Endothelial cell of umbilical vein (primary cell): Measurements from ENCODE around the gene SDCCAG8. TPM values are rescaled to one million over a fixed set of nuclear protein-coding genes. Genes with fewer than 3 reads are reported as not detected.

Experiments used
- BruUV-seq: library from RNA; stranded (reverse); fragments of 400-500 nt; replicated peaks from 2 replicates; lab custom pipeline; 2021; lab: Mats Ljungman, UMichigan
- CTCF ChIA-PET: fragments of 300-600, 350-600 bp; sonication (Branson Sonifier 250); formaldehyde crosslinking; loops from one replicate; lab custom pipeline; 2021; ENCODE audit warnings: antibody characterized with exemption, inconsistent platforms; lab: Charles Lee
- POLR2A ChIA-PET: fragments of 300-600, 350-600 bp; sonication (Branson Sonifier 250); formaldehyde crosslinking; loops from one replicate; lab custom pipeline; 2021; ENCODE audit warnings: antibody characterized with exemption, inconsistent platforms; lab: Charles Lee
- DNase-seq: peaks from one replicate; pipeline ENCODE4 v3.0.0-alpha.2; 2011; ENCODE audit warnings: low read depth, low spot score
- FAIRE-seq: peaks from 2 replicates; lab custom pipeline; 2011; peaks lifted over from hg19 to GRCh38; lab: Jason Lieb, UNC
- H2AFZ ChIP-seq: 2 replicates; pipeline ENCODE4 v1.6.0; 2012; ENCODE audit warnings: low read depth, low read length, control low read depth, inconsistent platforms
- H3K27ac ChIP-seq: 2 replicates; pipeline ENCODE4 v1.5.1; 2011; ENCODE audit warnings: low read depth, mild to moderate bottlenecking, control low read depth, low read length, moderate library complexity; ENCODE audit not compliant: insufficient read depth
- H3K27me3 ChIP-seq, 2 experiments: 2 replicates each; pipeline versions ENCODE4 v1.6.0 to v1.6.1; 2011; ENCODE audit warnings: low read length in 2 of 2, mixed read lengths in 1 of 2; ENCODE audit not compliant: control insufficient read depth in 2 of 2, insufficient read depth in 2 of 2
- H3K36me3 ChIP-seq, 2 experiments: 2 replicates in 1 of 2; 3 replicates in 1 of 2; pipeline ENCODE4 v1.5.1; 2011; ENCODE audit warnings: low read length in 2 of 2, mild to moderate bottlenecking in 1 of 2, moderate library complexity in 1 of 2; ENCODE audit not compliant: control insufficient read depth in 2 of 2, insufficient read depth in 2 of 2; ENCODE audit errors: extremely low read depth in 1 of 2
- H3K4me1 ChIP-seq: 3 replicates; pipeline ENCODE4 v1.5.1; 2011; ENCODE audit warnings: mild to moderate bottlenecking, low read length; ENCODE audit not compliant: control insufficient read depth, insufficient read depth; ENCODE audit errors: extremely low read depth
- H3K4me2 ChIP-seq: 2 replicates; pipeline ENCODE4 v1.6.1; 2011; ENCODE audit warnings: low read length, control low read depth, mixed read lengths; ENCODE audit not compliant: insufficient read depth
- H3K4me3 ChIP-seq, 3 experiments: fragments of 200-600 bp in 1 of 3; sonication (generic), shearing (Covaris generic) in 1 of 3; replicated peaks in 1 of 3; 2 replicates each; pipeline ENCODE4 v1.5.1; 2011 to 2016; ENCODE audit warnings: control low read depth in 3 of 3, low read length in 3 of 3, mild to moderate bottlenecking in 2 of 3, inconsistent platforms in 1 of 3, low read depth in 1 of 3, moderate library complexity in 1 of 3; ENCODE audit not compliant: insufficient read depth in 1 of 3
- H3K79me2 ChIP-seq: 2 replicates; pipeline ENCODE4 v1.6.0; 2012; ENCODE audit warnings: low read length, inconsistent platforms; ENCODE audit not compliant: control insufficient read depth, insufficient read depth
- H3K9ac ChIP-seq: replicated peaks from 2 replicates; pipeline ENCODE3; 2011; ENCODE audit warnings: low read length, control low read depth; ENCODE audit not compliant: insufficient read depth; ENCODE audit errors: extremely low read depth
- H3K9me1 ChIP-seq: replicated peaks from 3 replicates; pipeline ENCODE4 v1.6.0; 2011; ENCODE audit warnings: mild to moderate bottlenecking, low read length; ENCODE audit not compliant: control insufficient read depth, insufficient read depth; ENCODE audit errors: extremely low read depth
- H3K9me3 ChIP-seq: replicated peaks from 2 replicates; pipeline ENCODE4 v1.5.1; 2012; ENCODE audit warnings: low read length, inconsistent platforms; ENCODE audit not compliant: control insufficient read depth, insufficient read depth
- H4K20me1 ChIP-seq: replicated peaks from 2 replicates; pipeline ENCODE3; 2011; ENCODE audit warnings: mild to moderate bottlenecking, low read length; ENCODE audit not compliant: control insufficient read depth, insufficient read depth; ENCODE audit errors: extremely low read depth
- EZH2 ChIP-seq: IDR thresholded peaks from 2 replicates; pipeline ENCODE4 v1.6.1; 2012; ENCODE audit warnings: borderline replicate concordance, low read depth, mild to moderate bottlenecking, moderate library complexity, low read length, inconsistent platforms; ENCODE audit not compliant: severe bottlenecking
- FOS ChIP-seq: IDR thresholded peaks from 2 replicates; pipeline ENCODE4 v1.6.1; 2011; ENCODE audit warnings: mild to moderate bottlenecking, low read length, moderate library complexity, borderline replicate concordance; ENCODE audit not compliant: insufficient read depth
- GATA2 ChIP-seq: IDR thresholded peaks from 2 replicates; pipeline ENCODE4 v1.7.0; 2011; ENCODE audit warnings: low read depth, mild to moderate bottlenecking, moderate library complexity, mixed read lengths, low read length; ENCODE audit not compliant: insufficient read length, insufficient read depth
- JUN ChIP-seq: IDR thresholded peaks from 2 replicates; pipeline ENCODE4 v1.6.1; 2011; ENCODE audit warnings: borderline replicate concordance, low read depth; ENCODE audit not compliant: insufficient read length, insufficient read depth
- MYC ChIP-seq: IDR thresholded peaks from one replicate; pipeline ENCODE4 v1.6.1; 2011; ENCODE audit warnings: mild to moderate bottlenecking, low read depth, low read length
- POLR2A ChIP-seq: IDR thresholded peaks from 2 replicates; pipeline ENCODE4 v1.6.1; 2012; ENCODE audit warnings: low read depth, mild to moderate bottlenecking, control low read depth, low read length
- POLR2AphosphoS5 ChIP-seq: IDR thresholded peaks from 2 replicates; pipeline ENCODE4 v1.6.1; 2012; ENCODE audit warnings: low read depth, mild to moderate bottlenecking, control low read depth, low read length, moderate library complexity; ENCODE audit not compliant: insufficient read depth
- dilution Hi-C: fragments of 300-500 bp; cut with MboI; formaldehyde crosslinking; loops from one replicate; pipeline ENCODE4 v1.15.0; 2019; ENCODE audit warnings: low sequenced_read_pairs; ENCODE audit not compliant: extremely low pct_ligation_motif_present
- intact Hi-C: fragments of 100-400 bp; cut with micrococcal nuclease; formaldehyde crosslinking; loops from one replicate; pipeline ENCODE4 v1.10.0; 2022
- polyA plus RNA-seq, 4 experiments: library from polyadenylated mRNA; depleted of rRNA in 3 of 4; stranded (reverse) in 3 of 4; unstranded in 1 of 4; fragments of >200 nt; gene quantifications; 2 replicates each; pipeline versions ENCODE4 v1.2.1 to v1.2.3, GENCODE V29; 2011 to 2012; ENCODE audit warnings: missing spikeins in 1 of 4
- total RNA-seq: library from RNA; stranded (reverse); gene quantifications from 2 replicates; pipeline ENCODE4 v1.2.3, GENCODE V29; 2021
- TF ChIP-seq, protein P1 (sequence below), 2 donors: IDR thresholded peaks; 1 replicate in 1 of 2; 2 replicates in 1 of 2; pipeline ENCODE4 v1.5.1; 2011; ENCODE audit warnings: low read length in 2 of 2, mild to moderate bottlenecking in 2 of 2, moderate library complexity in 2 of 2, control low read depth in 1 of 2, inconsistent platforms in 1 of 2, low read depth in 1 of 2; ENCODE audit not compliant: insufficient read depth in 1 of 2; ENCODE audit errors: extremely low read depth in 1 of 2
- TF ChIP-seq, protein P2 (sequence below): IDR thresholded peaks from 2 replicates; pipeline ENCODE4 v1.6.1; 2011; ENCODE audit not compliant: insufficient read depth, insufficient read length

The SDCCAG8 gene
- total and polyA plus RNA-seq, 2 donors (not counting 3 experiments of a cell fraction or from before 2014, with no cell fraction given): 14.6 to 25.7 TPM

DNA sequence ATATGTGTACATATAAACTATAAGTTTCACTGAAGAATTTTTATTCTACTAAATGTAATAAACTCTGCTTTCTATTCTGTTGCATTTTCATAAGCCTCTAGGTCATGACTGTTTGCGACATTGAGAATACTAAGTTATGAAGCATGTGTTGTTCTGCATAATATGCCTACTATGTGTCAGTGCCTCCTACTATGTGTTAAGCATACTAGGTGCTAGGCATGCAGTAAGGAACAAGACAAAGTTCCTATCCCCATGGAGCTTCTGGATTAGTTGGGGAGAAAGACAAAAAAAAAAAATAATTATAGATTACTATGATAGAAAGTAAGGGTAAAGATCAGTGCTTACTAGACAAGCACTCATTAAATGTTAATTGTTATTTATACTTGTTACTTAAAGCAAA is 1.3 kb downstream of the SDCCAG8 start:
- Histone ChIP-seq H3K4me2 (peak overlapping the region; percentile 95), H3K9me3 (no peaks in the 10 kb centered on the region), H2AFZ (no peak overlapping the region), H3K36me3 (no peaks in the 10 kb centered on the region), H3K27me3 (no peaks in the 10 kb centered on the region), H3K79me2 (peaks cover 83% of the 10 kb centered on the region), H3K27ac (peak overlapping the region; percentile 14), H3K9ac (peak overlapping the region; percentile 88), H3K4me3 (peak overlapping the region in 2 of 3 experiments; percentile 92 to 95), H3K9me1 (no peaks in the 10 kb centered on the region), H4K20me1 (no peaks in the 10 kb centered on the region), H3K4me1 (peaks cover 18% of the 10 kb centered on the region)
- dilution Hi-C loops (no loop called here), intact Hi-C loops (loop anchor here (10.0 kb wide), 1 partner anchor 82 kb away; no protein-coding TSS in a partner anchor)
- TF ChIP-seq, protein P1, sequence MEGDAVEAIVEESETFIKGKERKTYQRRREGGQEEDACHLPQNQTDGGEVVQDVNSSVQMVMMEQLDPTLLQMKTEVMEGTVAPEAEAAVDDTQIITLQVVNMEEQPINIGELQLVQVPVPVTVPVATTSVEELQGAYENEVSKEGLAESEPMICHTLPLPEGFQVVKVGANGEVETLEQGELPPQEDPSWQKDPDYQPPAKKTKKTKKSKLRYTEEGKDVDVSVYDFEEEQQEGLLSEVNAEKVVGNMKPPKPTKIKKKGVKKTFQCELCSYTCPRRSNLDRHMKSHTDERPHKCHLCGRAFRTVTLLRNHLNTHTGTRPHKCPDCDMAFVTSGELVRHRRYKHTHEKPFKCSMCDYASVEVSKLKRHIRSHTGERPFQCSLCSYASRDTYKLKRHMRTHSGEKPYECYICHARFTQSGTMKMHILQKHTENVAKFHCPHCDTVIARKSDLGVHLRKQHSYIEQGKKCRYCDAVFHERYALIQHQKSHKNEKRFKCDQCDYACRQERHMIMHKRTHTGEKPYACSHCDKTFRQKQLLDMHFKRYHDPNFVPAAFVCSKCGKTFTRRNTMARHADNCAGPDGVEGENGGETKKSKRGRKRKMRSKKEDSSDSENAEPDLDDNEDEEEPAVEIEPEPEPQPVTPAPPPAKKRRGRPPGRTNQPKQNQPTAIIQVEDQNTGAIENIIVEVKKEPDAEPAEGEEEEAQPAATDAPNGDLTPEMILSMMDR (IDR thresholded peaks at IDR 0.05; ENCODE audit: extremely low read depth in 1 of 2, insufficient read depth in 1 of 2, low read depth in 1 of 2, low read length in 2 of 2): no peak
- TF ChIP-seq, protein P2, sequence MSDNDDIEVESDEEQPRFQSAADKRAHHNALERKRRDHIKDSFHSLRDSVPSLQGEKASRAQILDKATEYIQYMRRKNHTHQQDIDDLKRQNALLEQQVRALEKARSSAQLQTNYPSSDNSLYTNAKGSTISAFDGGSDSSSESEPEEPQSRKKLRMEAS: no peak
- TF ChIP-seq GATA2 (no peak), JUN (no peak), EZH2 (no peak), POLR2A (no peak), POLR2AphosphoS5 (no peak), FOS (no peak), MYC (no peak)
- POLR2A ChIA-PET: interaction anchor here (0.6 kb wide), 1 partner anchor 593 kb away, joined by 4 read pairs; the partner anchor contains the start of gene AKT3
- DNase-seq: no peak
- FAIRE-seq: no peak
- CTCF ChIA-PET: interaction anchor here (0.9 to 2.9 kb wide), 5 partner anchors 8 to 67 kb away, joined by 3 to 18 read pairs (median 5); no protein-coding TSS in a partner anchor
- no TSS peak for BruUV-seq
